Measurements from ENCODE around the gene MAP3K20. TPM values are rescaled to one million over a fixed set of nuclear protein-coding genes. Genes with fewer than 3 reads are reported as not detected.

MAP3K20 gene
- total RNA-seq, 2 experiments from 2014 or later = 8.0 to 10.2 TPM

GRCh38 chr2:173145454-173145853, 69.8 kb downstream of the MAP3K20 start:
- ATAC-seq (peak; percentile 52), DNase-seq (no peak)
- ChIA-PET POLR2A (no interaction called here), CTCF (no interaction called here)
- Mint-ChIP-seq H3K9me3 (peaks cover 7% of the 10 kb centered on the region), H3K4me1 (ENCODE audit: low read depth) (peaks cover 34% of the 10 kb centered on the region), H3K27ac (no peak overlapping the region), H3K27me3 (peaks cover 4% of the 10 kb centered on the region), H3K4me3 (no peak overlapping the region), H3K36me3 (ENCODE audit: low read depth) (peaks cover 4% of the 10 kb centered on the region)
- intact Hi-C loops (cut with micrococcal nuclease) = no loop called here
- no peak for TF ChIP-seq CTCF (IDR thresholded peaks at IDR 0.05)

GRCh38 chr2:173146590-173146989, 70.9 kb downstream of the MAP3K20 start:
- Mint-ChIP-seq H3K36me3 (ENCODE audit: low read depth) (peaks cover 2% of the 10 kb centered on the region), H3K9me3 (peaks cover 4% of the 10 kb centered on the region), H3K4me1 (ENCODE audit: low read depth) (peaks cover 39% of the 10 kb centered on the region), H3K27ac (no peak overlapping the region), H3K4me3 (no peak overlapping the region), H3K27me3 (peaks cover under 1% of the 10 kb centered on the region)
- intact Hi-C loops (cut with micrococcal nuclease) = no loop called here
- ChIA-PET POLR2A (interaction anchor here (1.0 kb wide), 1 partner anchor 14 kb away, joined by 3 read pairs; no protein-coding TSS in a partner anchor), CTCF (interaction anchor here (1.0 kb wide), 1 partner anchor 101 kb away, joined by 3 read pairs; no protein-coding TSS in a partner anchor)
- ATAC-seq (no peak), DNase-seq (no peak)
- TF ChIP-seq CTCF (IDR thresholded peaks at IDR 0.05) = no peak

- Mint-ChIP-seq H3K36me3 (ENCODE audit: low read depth) (no peaks in the 10 kb centered on the region), H3K4me3 (no peak overlapping the region), H3K27me3 (no peaks in the 10 kb centered on the region), H3K27ac (no peak overlapping the region), H3K9me3 (peaks cover 2% of the 10 kb centered on the region), H3K4me1 (ENCODE audit: low read depth) (peaks cover 50% of the 10 kb centered on the region)
- POLR2A ChIA-PET = no interaction called here
- ATAC-seq (no peak), DNase-seq (no peak)
- intact Hi-C loops (cut with micrococcal nuclease) = no loop called here
- CTCF ChIA-PET = no interaction called here
- no peak for TF ChIP-seq CTCF (IDR thresholded peaks at IDR 0.05)
Measured at GRCh38 chr2:173148520-173148919, 72.9 kb downstream of the MAP3K20 start.

GRCh38 chr2:173149491-173149890, 73.8 kb downstream of the MAP3K20 start:
- no peaks in the 10 kb centered on the region for H3K27me3 Mint-ChIP-seq
- intact Hi-C loops (cut with micrococcal nuclease) = no loop called here
- no peaks in the 10 kb centered on the region for H3K36me3 Mint-ChIP-seq (ENCODE audit: low read depth)
- H3K4me3 Mint-ChIP-seq = no peak overlapping the region
- DNase-seq = peak; percentile 83
- H3K27ac Mint-ChIP-seq = peak overlapping the region; percentile 73
- ATAC-seq = peak; percentile 76
- H3K9me3 Mint-ChIP-seq = peaks cover 2% of the 10 kb centered on the region
- H3K4me1 Mint-ChIP-seq (ENCODE audit: low read depth) = peaks cover 50% of the 10 kb centered on the region
- TF ChIP-seq CTCF (IDR thresholded peaks at IDR 0.05) = no peak
- ChIA-PET CTCF (no interaction called here), POLR2A (no interaction called here)

GRCh38 chr2:173150087-173150486, 74.4 kb downstream of the MAP3K20 start:
- Mint-ChIP-seq H3K36me3 (ENCODE audit: low read depth) (no peaks in the 10 kb centered on the region), H3K27ac (peak overlapping the region; percentile 73), H3K4me1 (ENCODE audit: low read depth) (peaks cover 52% of the 10 kb centered on the region), H3K4me3 (no peak overlapping the region), H3K27me3 (no peaks in the 10 kb centered on the region), H3K9me3 (peaks cover 2% of the 10 kb centered on the region)
- no peak for ATAC-seq
- intact Hi-C loops (cut with micrococcal nuclease) = no loop called here
- ChIA-PET CTCF (no interaction called here), POLR2A (no interaction called here)
- DNase-seq = no peak
- no peak for TF ChIP-seq CTCF (IDR thresholded peaks at IDR 0.05)

Measured in activated CD8-positive, alpha-beta T cell treated with anti-CD3 and anti-CD28 coated beads for 36 hours (primary cell).